Testis (tissue), 3 donors: ENCODE data around the gene NEURL1B. TPM values are rescaled to one million over a fixed set of nuclear protein-coding genes. Genes with fewer than 3 reads are reported as not detected.
A peak's percentile ranks its signal among the peaks of the same experiment; 100 is the strongest.
"Not testable (repeated sequence)": the region's sequence is repeated elsewhere in the genome, so short reads cannot be mapped to it uniquely, and the experiment has no call there.

ENCODE experiments used
- DNase-seq: peaks from one replicate; pipeline ENCODE4 v3.0.0-alpha.2; 2019
- H3K27ac ChIP-seq, 2 donors: fragments of 200-600 bp; sonication (generic); one replicate each; pipeline ENCODE4 v1.5.1; 2019
- H3K27me3 ChIP-seq: fragments of 200-600 bp; sonication (generic); one replicate; pipeline ENCODE4 v1.5.1; 2019
- H3K36me3 ChIP-seq: fragments of 200-600 bp; sonication (generic); one replicate; pipeline ENCODE4 v1.5.1; 2017; ENCODE audit warnings: low read depth; ENCODE audit errors: missing control alignments
- H3K4me1 ChIP-seq: fragments of 200-600 bp; sonication (generic); one replicate; pipeline ENCODE4 v1.5.1; 2019
- H3K4me3 ChIP-seq, 2 donors: fragments of 200-600 bp; sonication (generic); one replicate each; pipeline ENCODE4 v1.5.1; 2017 to 2019
- H3K9me3 ChIP-seq: fragments of 200-600 bp; sonication (generic); one replicate; pipeline ENCODE4 v1.5.1; 2017
- CTCF ChIP-seq, 3 experiments: fragments of 450-650 bp in 2 of 3; fragments of 200-600 bp in 1 of 3; sonication (generic) in 1 of 3; IDR thresholded peaks; one replicate each; pipeline ENCODE4 v1.5.1; 2016 to 2019; ENCODE audit warnings: antibody characterized with exemption in 3 of 3, mild to moderate bottlenecking in 2 of 3, moderate library complexity in 1 of 3
- POLR2A ChIP-seq: fragments of 450-650 bp; IDR thresholded peaks from one replicate; pipeline ENCODE4 v1.6.1; 2017; ENCODE audit warnings: antibody characterized with exemption, mild to moderate bottlenecking, moderate library complexity
- WGBS, 2 donors: methylation state at CpG; one replicate each; pipeline ENCODE4 v1.1.5; 2018; 5-methylcytosine and 5-hydroxymethylcytosine counted together
- intact Hi-C: fragments of 100-400 bp; cut with DNase I; formaldehyde crosslinking; loops from one replicate; pipeline ENCODE4 v1.15.1; 2023; ENCODE audit warnings: low total_unique reads
- polyA plus RNA-seq: library from polyadenylated mRNA; stranded (reverse); fragments of 350-450 nt; fragmentation: Illumina TruSeq; extraction: RNeasy Lipid Tissue Mini Kit (QIAGEN cat#74804); gene quantifications from one replicate; pipeline ENCODE4 v1.2.3, GENCODE V29; 2014; ENCODE audit warnings: low read depth, low replicate concordance; ENCODE audit not compliant: insufficient read depth
- total RNA-seq, 2 donors: library from RNA; depleted of rRNA; stranded (reverse); fragments of >200 nt; gene quantifications; one replicate each; pipeline ENCODE4 v1.2.3, GENCODE V29; 2016

The NEURL1B gene
- total and polyA plus RNA-seq, 3 donors from 2014 or later, result 15.8 to 18.1 (median 17.1) TPM

GRCh38 chr5:172648755-172649154, 7.7 kb downstream of the NEURL1B start:
- WGBS, 2 donors, result 72 to 89% methylated on average over 3 of the region's 3 CpGs
- intact Hi-C loops, result no loop called here

GRCh38 chr5:172656496-172656895, 15.4 kb downstream of the NEURL1B start:
- WGBS, 2 donors, result 94 to 97% methylated on average over 13 of the region's 13 CpGs
- H3K36me3 ChIP-seq, H3K9me3 ChIP-seq, intact Hi-C loops, H3K4me3 ChIP-seq, DNase-seq, H3K27me3 ChIP-seq, H3K27ac ChIP-seq: not testable (repeated sequence)
- peaks cover 32% of the 10 kb centered on the region for H3K4me1 ChIP-seq

More at GRCh38 chr5:172648755-172649154, 7.7 kb downstream of the NEURL1B start:
- Histone ChIP-seq H3K27me3 (no peaks in the 10 kb centered on the region), H3K4me1 (peaks cover 14% of the 10 kb centered on the region), H3K9me3 (no peaks in the 10 kb centered on the region), H3K4me3 (no peak overlapping the region), H3K36me3 (no peaks in the 10 kb centered on the region), H3K27ac (no peak overlapping the region)
- no peak for TF ChIP-seq POLR2A
- TF ChIP-seq CTCF (IDR thresholded peaks at IDR 0.05), result no peak
- no peak for DNase-seq

- DNase-seq, H3K9me3 ChIP-seq, intact Hi-C loops, H3K4me3 ChIP-seq, H3K27me3 ChIP-seq, H3K36me3 ChIP-seq: not testable (repeated sequence)
- peaks cover 32% of the 10 kb centered on the region for H3K4me1 ChIP-seq
- peak overlapping the region in 1 of 2 donors; percentile 37 for H3K27ac ChIP-seq
- WGBS, 2 donors, result 65 to 72% methylated on average over 17 of the region's 17 CpGs
Observed at GRCh38 chr5:172657524-172658233, 16.6 kb downstream of the NEURL1B start.

- no peak overlapping the region for H3K4me3 ChIP-seq
- DNase-seq, result no peak
- H3K36me3 ChIP-seq, result no peaks in the 10 kb centered on the region
- peak overlapping the region in 1 of 2 donors; percentile 37 for H3K27ac ChIP-seq
- TF ChIP-seq POLR2A (no peak), CTCF (IDR thresholded peaks at IDR 0.05) (no peak)
- no peaks in the 10 kb centered on the region for H3K9me3 ChIP-seq
- WGBS, 2 donors, result 71 to 81% methylated on average over 8 of the region's 8 CpGs
- peaks cover 32% of the 10 kb centered on the region for H3K4me1 ChIP-seq
- H3K27me3 ChIP-seq, result no peaks in the 10 kb centered on the region
- intact Hi-C loops, result no loop called here
Observed at GRCh38 chr5:172658391-172658790, 17.3 kb downstream of the NEURL1B start.

- H3K27ac ChIP-seq, result peak overlapping the region; percentile 37 to 39
- no peaks in the 10 kb centered on the region for H3K9me3 ChIP-seq
- intact Hi-C loops, result no loop called here
- TF ChIP-seq POLR2A (no peak), CTCF (IDR thresholded peaks at IDR 0.05) (no peak)
- no peaks in the 10 kb centered on the region for H3K36me3 ChIP-seq
- no peaks in the 10 kb centered on the region for H3K27me3 ChIP-seq
- DNase-seq, result peak; percentile 68
- H3K4me1 ChIP-seq, result peaks cover 32% of the 10 kb centered on the region
- H3K4me3 ChIP-seq, result no peak overlapping the region
- 34% methylated on average over 7 of the region's 7 CpGs for WGBS, 2 donors
Observed at GRCh38 chr5:172658961-172659501, 18.0 kb downstream of the NEURL1B start.

GRCh38 chr5:172659570-172659908, 18.5 kb downstream of the NEURL1B start:
- H3K27ac ChIP-seq, result peak overlapping the region; percentile 37 to 39
- H3K4me3 ChIP-seq, result no peak overlapping the region
- H3K9me3 ChIP-seq, result no peaks in the 10 kb centered on the region
- H3K4me1 ChIP-seq, result peaks cover 32% of the 10 kb centered on the region
- no peaks in the 10 kb centered on the region for H3K36me3 ChIP-seq
- intact Hi-C loops, result no loop called here
- TF ChIP-seq CTCF (IDR thresholded peaks at IDR 0.05) (no peak), POLR2A (no peak)
- no peak for DNase-seq
- H3K27me3 ChIP-seq, result no peaks in the 10 kb centered on the region
